ENCODE data around the gene SALL1.

Gene SALL1

GRCh38 chr16:51150888-51151320, at the start of gene SALL1:
Gene SALL1, minus strand, starts transcription at chr16:51151270. Its CDS starts 29 bp downstream, at chr16:51151241.
- DNase-seq: no peak

DNA sequence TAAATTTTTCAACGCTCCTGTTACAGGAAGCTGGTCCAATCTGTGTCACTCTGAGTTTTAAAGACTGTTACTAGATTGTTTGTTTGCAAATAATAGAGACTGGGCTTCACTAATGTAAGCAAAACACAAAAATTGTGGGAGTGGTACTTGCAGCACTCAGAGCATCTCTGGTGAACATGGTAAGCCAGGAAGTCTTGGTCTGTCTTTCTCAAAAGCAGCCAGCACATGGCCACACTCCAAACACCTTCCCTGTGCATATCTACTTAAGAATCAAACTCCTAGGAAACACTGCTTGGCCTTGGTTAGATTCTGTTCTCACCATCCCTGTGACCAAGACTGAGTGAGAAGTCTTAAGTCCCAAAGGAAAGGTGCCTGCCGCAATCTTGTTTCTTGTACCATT, 49.7 kb upstream of the SALL1 start:
- DNase-seq: no peak

- no peak for DNase-seq
These were observed 47.1 kb upstream of the SALL1 start for GRCh38 chr16:51197953-51198748.

DNA sequence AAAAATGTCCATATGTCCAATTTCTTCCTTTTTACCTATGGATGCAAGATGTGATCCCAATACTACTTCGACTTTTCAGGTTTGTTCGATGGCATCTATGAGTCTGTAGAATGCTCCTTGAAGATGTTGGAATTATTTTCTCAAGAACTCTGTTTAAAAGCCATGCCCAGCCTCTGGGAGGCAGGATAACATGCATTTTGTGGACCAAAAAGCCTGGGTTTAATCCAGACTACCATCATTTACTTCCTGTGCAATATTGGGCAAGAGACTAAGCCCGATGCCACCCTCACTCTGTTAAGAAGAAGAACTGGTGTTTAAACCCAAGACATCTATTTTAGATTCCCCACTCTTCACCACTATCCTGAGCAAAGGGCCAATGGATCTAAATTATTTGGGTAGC, 42.8 kb upstream of the SALL1 start:
- DNase-seq: no peak

DNA sequence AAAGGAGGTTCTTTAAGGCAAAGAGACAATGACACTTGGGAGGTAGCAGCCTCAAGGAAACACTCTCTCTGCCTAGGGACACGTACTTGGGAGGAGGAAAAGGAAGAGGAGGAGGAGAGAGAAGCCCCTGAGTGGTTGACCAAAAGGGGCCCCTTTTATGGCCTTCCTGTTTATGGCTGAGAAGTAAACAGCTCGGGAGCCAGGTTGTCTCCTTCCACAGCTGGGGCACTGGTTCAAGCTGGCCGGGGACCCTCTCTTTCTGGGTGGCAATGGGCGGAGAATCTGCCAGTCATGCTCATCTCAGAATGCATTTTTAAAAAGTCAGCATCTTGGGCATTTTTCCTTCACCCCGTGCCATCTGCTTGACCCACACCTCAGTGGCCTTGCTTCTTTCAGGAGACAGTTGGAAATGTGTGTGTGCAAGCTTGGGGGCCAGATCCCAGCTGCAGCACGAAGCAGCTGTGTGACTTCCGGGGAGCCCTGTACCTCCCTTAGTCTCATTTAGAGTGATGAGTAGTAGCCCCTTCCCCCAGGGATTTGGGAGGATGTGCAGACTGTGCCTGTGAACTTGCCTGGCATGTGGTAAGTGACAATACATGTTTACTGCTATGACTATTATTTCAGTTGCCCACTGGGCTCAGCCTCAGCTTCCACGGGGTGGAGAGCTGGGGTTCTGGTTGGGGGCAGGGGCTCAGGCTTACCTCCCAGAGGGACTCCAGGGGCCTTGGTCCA, 33.8 kb upstream of the SALL1 start:
- no peak for DNase-seq

DNA sequence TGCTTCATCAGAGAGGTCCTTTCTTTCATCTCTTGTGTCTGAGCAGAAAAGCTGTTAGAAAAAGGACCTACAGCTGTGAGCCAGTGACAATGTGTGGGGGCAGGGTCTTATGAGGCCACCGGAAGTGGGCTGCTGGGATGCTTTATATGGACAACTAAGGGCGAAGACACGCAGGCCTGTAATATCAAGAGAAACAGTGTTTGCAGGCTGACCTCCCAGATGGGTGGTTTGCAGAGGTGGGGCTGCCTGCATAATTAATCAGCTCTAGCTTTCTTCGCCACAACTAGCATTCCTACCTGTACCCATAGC, 30.4 kb upstream of the SALL1 start:
- DNase-seq: no peak

DNA sequence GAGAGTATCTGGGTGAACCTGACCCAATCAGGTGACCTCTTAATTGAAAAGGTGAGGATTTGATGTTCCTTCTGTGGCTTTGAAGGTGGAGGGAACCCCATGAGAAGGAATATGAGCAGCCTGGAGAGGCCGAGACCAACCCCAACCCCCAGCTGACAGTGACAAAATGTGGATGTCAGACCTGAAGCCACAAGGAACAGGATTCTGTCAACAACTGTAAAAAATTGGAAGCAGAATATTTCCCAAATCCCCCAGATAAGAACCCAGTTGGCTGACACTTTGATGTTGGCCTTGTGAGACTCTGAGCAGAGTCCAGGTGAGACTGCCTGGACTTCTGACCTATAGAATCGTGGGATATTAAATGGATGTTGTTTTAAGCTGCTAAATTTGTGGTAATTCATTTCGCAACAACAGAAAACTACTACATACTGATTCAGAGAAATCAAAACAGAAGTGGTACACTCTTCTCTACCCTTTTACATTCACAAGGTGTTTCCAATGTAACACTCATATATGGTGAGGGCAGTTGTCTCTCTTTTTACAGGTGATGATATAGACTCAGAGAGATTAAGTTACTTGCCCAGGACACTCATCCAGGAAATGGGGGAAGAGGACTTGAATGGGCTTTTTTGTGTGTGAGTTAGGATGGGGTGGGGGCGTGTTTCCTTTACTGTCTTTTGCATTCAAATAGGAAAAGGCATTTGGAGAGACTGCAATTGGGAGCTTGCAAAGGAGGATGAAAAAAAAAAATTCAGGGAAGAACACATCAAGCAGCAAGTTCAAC, 29.8 kb upstream of the SALL1 start:
- no peak for DNase-seq

DNA sequence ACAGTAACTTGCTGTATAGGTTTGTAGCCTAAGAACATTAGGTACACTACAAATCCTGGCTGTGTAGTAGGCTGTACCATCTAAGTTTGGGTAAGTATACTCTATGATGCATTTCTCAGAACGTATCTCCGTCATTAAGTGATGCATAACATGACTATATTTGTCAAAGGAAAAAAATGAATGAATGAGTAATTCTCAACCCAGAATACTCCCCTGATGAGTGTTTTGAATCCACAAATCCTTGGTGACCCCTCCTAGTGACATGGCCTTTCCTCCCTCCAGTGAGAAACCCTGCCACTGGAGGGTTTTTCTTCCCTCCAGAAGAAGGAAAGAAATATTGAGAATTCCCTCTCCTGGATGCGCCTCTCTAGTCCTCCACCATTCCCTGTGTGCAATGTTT, 24.0 kb upstream of the SALL1 start:
- no peak for DNase-seq

- no peak for DNase-seq
These were observed 21.3 kb upstream of the SALL1 start for GRCh38 chr16:51172368-51172767.

DNA sequence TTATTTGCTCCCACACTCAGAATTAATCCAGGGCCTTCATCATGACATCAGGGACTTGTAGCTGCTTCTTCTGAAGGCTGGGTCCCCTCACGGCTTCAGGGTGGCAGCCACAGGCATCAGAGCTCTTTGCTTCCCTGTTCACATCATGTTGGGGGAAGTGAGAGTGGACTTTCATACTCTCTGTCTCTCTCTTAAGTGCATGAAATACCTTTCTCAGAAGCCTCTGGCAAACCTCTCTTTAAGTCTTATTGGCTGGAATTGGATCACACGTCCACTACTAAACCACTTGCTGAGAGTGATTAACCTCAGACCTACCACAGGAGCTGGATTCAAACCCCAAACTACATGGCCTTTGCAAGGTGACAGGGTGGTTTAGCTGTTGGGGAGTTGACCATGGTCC, 17.7 kb upstream of the SALL1 start:
- DNase-seq: no peak

GRCh38 chr16:51167170-51167895, 16.3 kb upstream of the SALL1 start:
- DNase-seq: no peak

- DNase-seq: no peak
These were observed 15.5 kb upstream of the SALL1 start for GRCh38 chr16:51166541-51166940.

- DNase-seq: no peak
These were observed 15.0 kb upstream of the SALL1 start for GRCh38 chr16:51166091-51166490.

DNA sequence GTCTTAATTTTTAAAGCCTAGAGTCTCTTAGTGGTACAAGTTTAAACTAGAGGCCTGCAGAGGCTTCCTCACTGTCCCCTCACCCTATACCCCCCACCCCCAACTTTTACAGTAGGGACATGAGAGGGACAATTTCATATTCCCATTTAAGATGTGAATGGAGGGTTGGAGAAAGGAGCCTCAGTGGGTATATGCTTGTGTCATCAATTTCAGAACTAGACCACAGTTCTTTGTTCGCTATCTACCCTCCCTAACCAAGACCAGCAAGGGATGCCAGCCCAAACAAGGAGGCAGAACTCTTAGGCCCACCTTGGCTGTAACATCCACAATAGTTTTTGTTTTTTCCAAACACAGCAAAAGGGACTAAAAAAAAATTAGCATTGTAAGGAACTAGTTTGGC, 14.0 kb upstream of the SALL1 start:
- no peak for DNase-seq

DNA sequence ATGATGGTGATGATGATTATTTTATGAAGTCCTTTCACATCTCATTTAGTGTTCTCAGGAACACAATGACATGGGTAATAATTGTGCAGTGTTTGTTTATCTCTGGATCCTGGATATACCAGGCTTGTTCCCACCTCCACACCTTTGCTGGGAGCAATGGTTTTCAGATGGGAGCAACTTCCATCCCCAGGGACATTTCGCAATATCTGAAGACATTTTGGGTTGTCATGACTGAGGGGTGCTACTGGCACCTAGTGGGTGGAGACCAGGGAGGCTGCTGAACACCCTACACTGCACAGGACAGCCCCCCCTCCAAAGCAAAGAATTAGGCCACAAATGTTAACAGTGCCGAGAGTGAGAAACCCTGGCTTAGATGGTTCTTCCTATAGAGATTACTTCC, 13.5 kb upstream of the SALL1 start:
- DNase-seq: no peak

- no peak for DNase-seq
These were observed 13.0 kb upstream of the SALL1 start for GRCh38 chr16:51163894-51164566.

DNA sequence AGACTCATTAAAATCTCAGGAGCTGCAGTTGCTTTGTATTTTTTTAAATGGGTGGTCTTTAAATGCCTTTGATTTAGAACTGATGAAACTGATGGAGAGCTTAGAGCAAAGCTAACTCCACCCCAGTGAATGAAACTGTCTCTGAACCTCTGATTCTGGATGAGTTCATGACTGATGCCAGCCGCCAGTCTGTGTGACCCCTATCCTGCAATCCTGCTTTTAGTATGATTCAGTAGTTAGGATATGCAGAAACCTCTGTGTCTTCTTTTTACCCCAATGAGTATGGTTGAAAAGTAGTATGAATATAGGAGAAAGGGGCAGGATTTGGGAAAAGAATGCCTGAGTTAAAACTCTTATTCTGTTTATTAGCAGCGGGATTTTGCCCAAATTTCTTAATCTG, 12.3 kb upstream of the SALL1 start:
- DNase-seq: no peak

- DNase-seq: no peak
These were observed 10.5 kb upstream of the SALL1 start for GRCh38 chr16:51161440-51162195.

DNA sequence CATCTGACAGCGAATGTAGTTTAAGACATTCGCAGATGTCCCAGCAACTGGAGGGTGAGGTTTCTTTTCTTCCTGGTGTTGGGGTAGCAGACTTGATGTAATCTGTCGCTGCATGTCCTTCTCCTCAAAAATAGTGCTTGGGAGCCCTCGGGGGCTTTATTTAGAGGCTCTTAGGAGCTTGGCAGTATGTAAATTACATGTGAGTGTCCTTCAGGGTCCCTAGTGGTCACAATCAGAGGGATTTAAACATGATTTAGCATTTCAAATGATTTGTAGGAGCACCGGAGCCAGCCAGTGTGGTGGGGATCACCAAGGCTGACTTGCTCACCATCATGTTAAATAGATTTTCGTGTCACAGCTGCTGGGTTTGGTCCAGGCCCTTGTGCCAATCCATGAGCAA, 8.8 kb upstream of the SALL1 start:
- no peak for DNase-seq

DNA sequence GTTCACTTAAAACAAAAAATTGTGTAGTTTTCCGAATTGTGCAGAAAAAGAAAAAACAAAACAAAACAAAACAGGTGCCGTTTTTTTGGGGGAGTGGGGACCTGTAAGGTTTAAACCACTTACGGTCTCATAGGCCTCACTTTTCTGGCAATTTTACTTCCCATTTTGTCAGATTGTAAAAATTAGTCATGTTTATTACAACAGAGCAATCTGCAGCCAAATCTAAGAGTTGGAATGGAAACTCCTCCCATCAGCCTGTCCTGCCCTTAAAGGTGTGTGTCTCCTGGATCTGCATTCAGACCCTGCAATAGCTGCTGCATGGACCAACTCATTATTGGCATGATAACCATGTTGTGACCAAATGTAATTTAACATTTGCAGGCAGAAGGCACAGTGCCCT, 8.2 kb upstream of the SALL1 start:
- DNase-seq: no peak

- no peak for DNase-seq
These were observed 6.6 kb upstream of the SALL1 start for GRCh38 chr16:51157698-51158097.

GRCh38 chr16:51156807-51157200, 5.7 kb upstream of the SALL1 start:
- DNase-seq: no peak

Data from NCI-H2107 (cell line).